Measurements from ENCODE around the gene TSPAN3.

- TF ChIP-seq POLR2A (IDR thresholded peaks at IDR 0.05): no peak
- TF ChIP-seq, protein P1, sequence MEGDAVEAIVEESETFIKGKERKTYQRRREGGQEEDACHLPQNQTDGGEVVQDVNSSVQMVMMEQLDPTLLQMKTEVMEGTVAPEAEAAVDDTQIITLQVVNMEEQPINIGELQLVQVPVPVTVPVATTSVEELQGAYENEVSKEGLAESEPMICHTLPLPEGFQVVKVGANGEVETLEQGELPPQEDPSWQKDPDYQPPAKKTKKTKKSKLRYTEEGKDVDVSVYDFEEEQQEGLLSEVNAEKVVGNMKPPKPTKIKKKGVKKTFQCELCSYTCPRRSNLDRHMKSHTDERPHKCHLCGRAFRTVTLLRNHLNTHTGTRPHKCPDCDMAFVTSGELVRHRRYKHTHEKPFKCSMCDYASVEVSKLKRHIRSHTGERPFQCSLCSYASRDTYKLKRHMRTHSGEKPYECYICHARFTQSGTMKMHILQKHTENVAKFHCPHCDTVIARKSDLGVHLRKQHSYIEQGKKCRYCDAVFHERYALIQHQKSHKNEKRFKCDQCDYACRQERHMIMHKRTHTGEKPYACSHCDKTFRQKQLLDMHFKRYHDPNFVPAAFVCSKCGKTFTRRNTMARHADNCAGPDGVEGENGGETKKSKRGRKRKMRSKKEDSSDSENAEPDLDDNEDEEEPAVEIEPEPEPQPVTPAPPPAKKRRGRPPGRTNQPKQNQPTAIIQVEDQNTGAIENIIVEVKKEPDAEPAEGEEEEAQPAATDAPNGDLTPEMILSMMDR (IDR thresholded peaks at IDR 0.05): peak in 5 of 6 experiments; percentile 34 to 60 (median 53)
These were observed 36.8 kb upstream of the TSPAN3 start for GRCh38 chr15:77107531-77108355.
